Islet precursor cell (in vitro differentiated cells): ENCODE measurements around the gene OR51B4.
"Not testable (repeated sequence)": the region's sequence is repeated elsewhere in the genome, so short reads cannot be mapped to it uniquely, and the experiment has no call there.

Experiments
- DNase-seq: peaks from one replicate; pipeline ENCODE4 v3.0.0-alpha.2; 2018

OR51B4 gene

DNA sequence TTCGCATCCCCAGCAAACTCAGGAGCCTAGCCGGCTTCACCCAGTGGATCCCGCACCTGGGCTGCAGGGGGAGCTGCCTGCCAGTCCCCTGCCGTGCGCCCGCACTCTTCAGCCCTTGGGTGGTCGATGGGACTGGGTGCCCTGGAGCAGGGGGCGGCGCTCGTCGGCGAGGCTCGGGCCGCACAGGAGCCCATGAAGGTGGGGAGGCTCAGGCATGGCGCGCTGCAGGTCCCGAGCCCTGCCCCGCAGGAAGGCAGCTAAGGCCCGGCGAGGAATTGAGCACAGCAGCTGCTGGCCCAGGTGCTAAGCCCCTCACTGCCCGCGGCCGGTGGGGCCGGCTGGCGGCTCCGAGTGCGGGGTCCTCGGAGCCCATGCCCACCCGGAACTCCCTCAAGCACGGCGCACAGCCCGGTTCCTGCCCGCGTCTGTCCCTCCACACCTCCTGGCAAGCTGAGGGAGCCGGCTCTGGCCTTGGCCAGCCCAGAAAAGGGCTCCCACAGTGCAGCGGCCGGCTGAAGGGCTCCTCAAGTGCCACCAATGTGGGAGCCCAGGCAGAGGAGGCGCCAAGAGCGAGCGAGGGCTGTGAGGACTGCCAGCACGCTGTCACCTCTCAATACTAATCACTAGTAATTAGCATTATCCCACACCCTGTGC lies 7.3 kb downstream of the OR51B4 start:
- not testable (repeated sequence) for DNase-seq

- no peak for DNase-seq
Observed at GRCh38 chr11:5293028-5293427, 8.7 kb downstream of the OR51B4 start.

- no peak for DNase-seq
Observed at GRCh38 chr11:5291207-5291838, 10.4 kb downstream of the OR51B4 start.

DNA sequence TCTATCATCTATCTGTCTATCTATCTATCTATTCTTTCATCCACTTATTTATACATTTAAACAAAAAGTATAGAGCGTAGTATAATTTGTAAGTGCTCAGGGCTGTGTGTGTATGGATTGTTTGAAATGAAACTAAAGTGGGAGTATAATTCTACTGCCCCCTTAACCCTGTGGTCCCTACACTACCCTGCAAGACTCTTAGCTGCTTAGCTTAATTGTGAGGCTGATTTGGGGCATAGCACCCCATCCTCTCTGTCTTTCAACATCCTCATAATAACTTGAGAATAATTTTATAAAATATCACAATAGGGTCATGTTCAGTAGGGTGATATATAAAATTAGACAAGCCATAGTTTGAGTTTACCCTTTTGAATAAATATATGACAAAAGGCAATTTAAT lies 11.6 kb downstream of the OR51B4 start:
- no peak for DNase-seq

- DNase-seq: no peak
Observed at GRCh38 chr11:5289696-5290095, 12.1 kb downstream of the OR51B4 start.

- DNase-seq: no peak
Observed at GRCh38 chr11:5288906-5289550, 12.7 kb downstream of the OR51B4 start.

DNA sequence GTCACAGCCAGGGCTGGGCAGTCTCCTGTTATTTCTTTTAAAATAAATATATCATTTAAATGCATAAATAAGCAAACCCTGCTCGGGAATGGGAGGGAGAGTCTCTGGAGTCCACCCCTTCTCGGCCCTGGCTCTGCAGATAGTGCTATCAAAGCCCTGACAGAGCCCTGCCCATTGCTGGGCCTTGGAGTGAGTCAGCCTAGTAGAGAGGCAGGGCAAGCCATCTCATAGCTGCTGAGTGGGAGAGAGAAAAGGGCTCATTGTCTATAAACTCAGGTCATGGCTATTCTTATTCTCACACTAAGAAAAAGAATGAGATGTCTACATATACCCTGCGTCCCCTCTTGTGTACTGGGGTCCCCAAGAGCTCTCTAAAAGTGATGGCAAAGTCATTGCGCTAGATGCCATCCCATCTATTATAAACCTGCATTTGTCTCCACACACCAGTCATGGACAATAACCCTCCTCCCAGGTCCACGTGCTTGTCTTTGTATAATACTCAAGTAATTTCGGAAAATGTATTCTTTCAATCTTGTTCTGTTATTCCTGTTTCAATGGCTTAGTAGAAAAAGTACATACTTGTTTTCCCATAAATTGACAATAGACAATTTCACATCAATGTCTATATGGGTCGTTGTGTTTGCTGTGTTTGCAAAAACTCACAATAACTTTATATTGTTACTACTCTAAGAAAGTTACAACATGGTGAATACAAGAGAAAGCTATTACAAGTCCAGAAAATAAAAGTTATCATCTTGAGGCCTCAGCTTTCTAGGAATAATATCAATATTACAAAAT lies 13.4 kb downstream of the OR51B4 start:
- DNase-seq: peak; percentile 76

GRCh38 chr11:5286901-5287300 lies 14.8 kb downstream of the OR51B4 start:
- no peak for DNase-seq

- DNase-seq: no peak
Observed at GRCh38 chr11:5286351-5286750, 15.4 kb downstream of the OR51B4 start.

- no peak for DNase-seq
Observed at GRCh38 chr11:5285703-5286340, 15.9 kb downstream of the OR51B4 start.

- DNase-seq: no peak
Observed at GRCh38 chr11:5284637-5285036, 17.1 kb downstream of the OR51B4 start.

- DNase-seq: no peak
Observed at GRCh38 chr11:5283882-5284281, 17.9 kb downstream of the OR51B4 start.

GRCh38 chr11:5283086-5283485 lies 18.7 kb downstream of the OR51B4 start:
- DNase-seq: no peak

DNA sequence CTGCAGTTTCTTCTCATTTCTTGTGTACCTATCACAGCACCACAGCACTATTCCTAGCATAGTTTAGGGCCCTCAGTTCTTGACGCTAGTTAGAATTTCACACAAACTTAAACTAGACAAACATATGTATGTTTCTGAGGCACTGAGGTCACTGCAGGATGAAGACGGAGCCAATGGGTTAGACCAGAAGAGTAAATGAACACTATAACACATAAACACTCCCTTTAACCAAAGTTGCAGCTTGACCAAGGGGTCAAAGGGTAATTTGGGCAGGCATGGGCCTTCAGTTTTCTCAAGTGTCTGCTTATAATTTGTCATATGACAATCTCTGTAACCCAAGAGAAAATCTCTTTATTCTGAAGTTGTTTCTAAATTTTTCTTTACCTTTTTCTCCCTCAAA lies 19.1 kb downstream of the OR51B4 start:
- no peak for DNase-seq

GRCh38 chr11:5281596-5281995 lies 20.1 kb downstream of the OR51B4 start:
- DNase-seq: no peak

DNA sequence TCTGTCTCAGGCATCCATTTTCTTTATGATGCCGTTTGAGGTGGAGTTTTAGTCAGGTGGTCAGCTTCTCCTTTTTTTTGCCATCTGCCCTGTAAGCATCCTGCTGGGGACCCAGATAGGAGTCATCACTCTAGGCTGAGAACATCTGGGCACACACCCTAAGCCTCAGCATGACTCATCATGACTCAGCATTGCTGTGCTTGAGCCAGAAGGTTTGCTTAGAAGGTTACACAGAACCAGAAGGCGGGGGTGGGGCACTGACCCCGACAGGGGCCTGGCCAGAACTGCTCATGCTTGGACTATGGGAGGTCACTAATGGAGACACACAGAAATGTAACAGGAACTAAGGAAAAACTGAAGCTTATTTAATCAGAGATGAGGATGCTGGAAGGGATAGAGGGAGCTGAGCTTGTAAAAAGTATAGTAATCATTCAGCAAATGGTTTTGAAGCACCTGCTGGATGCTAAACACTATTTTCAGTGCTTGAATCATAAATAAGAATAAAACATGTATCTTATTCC lies 21.1 kb downstream of the OR51B4 start:
- peak; percentile 97 for DNase-seq

DNA sequence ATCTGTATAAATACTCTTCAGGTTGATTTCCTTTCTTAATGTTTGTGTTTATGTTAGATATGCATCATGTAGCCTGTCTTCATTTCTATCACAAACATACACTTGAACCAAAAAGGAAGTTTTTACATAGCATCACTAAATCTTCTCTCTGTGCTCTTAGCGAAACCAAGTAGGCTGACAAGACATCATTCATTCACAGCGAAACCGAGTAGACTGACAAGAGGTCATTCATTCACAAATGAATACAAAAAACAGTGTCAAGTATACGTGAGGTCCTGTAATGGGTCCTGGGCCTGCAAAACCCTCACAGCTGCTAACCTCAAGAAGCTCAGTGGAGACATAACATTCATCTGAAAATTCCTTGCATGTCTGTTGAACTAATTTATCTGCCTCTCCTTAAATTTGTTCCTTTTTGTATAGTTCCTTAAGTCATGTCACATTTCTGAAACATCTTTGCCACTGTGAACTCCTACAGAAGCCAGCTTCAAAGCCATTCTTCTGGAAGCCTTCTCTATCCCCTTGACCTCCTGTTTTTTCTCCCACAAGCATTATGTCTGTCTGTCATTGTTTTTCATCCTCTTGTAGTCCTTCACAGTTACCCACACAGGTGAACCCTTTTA lies 22.2 kb downstream of the OR51B4 start:
- DNase-seq: no peak

DNA sequence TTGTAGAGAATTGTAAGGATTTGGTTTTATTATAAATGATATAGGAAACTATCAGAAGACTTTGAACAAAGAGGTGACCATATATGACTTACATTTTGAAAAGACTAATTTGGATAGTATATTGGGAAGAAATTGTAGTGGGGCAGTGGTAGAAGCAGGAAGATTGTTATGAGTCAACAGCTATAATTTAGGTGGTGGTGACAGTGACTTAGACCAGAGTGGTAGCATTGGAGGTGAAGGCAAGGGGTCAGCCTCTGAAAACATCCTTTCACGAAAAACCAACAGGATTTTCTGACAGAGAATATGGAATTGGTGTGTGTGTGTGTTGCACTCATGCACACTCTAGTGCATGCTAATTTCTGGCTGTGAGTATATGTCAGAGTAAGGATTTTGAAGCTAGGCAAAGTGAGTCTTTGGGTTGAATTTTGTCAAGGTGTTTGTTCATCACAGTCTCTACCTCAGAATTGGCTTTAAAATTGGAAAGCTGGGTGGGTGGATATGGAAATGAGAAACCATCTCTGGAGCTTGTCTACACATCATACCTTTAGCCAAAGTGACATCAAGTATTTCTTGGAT lies 23.9 kb downstream of the OR51B4 start:
- no peak for DNase-seq

DNA sequence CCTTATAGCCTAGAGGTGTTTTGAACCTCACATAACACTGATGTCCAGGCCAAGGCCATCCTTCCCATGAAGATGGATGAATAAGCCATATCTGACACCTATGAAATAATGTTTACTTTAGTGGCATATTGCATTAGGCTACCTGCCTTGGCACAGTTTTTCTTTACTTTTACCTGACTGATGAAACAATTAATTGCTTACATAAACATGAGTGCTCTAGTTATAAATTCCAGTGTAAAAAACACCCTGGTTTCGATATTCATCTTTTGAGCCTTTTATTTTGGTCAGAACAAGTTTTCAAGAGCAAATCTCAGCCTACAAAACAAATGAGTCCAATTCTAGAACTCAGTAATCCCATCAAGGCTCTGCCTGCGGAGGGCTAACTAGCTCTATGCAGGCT lies 25.0 kb downstream of the OR51B4 start:
- DNase-seq: no peak

DNA sequence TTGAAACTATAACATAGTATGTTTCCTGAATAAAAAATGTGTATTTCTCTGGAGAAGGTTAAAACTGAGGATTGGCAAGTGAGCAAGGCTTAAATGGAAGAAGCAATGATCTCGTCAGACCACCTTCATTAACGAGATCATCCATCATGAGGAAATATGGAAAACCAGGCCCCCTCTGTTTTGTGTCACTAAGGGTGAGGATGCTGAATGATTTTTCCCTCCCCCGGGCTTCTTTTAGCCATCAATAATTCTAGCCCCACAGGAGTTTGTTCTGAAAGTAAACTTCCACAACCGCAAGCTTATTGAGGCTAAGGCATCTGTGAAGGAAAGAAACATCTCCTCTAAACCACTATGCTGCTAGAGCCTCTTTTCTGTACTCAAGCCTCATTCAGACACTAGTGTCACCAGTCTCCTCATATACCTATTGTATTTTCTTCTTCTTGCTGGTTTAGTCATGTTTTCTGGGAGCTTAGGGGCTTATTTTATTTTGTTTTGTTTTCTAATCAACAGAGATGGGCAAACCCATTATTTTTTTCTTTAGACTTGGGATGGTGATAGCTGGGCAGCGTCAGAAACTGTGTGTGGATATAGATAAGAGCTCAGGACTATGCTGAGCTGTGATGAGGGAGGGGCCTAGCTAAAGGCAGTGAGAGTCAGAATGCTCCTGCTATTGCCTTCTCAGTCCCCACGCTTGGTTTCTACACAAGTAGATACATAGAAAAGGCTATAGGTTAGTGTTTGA lies 26.2 kb downstream of the OR51B4 start:
- DNase-seq: no peak

GRCh38 chr11:5274395-5274794 lies 27.4 kb downstream of the OR51B4 start:
- peak; percentile 67 for DNase-seq
